ENCODE data around the gene MYO1B.

Gene MYO1B

GRCh38 chr2:191467113-191467512, 221.9 kb downstream of the MYO1B start:
- H3K4me3 Mint-ChIP-seq: no peak overlapping the region
- H3K4me1 Mint-ChIP-seq: no peaks in the 10 kb centered on the region
- no peak overlapping the region for H3K27ac Mint-ChIP-seq
- DNase-seq: no peak
- CTCF ChIA-PET: no interaction called here
- no peaks in the 10 kb centered on the region for H3K36me3 Mint-ChIP-seq
- H3K9me3 Mint-ChIP-seq: no peaks in the 10 kb centered on the region
- H3K27me3 Mint-ChIP-seq: no peaks in the 10 kb centered on the region

GRCh38 chr2:191470306-191470705, 225.1 kb downstream of the MYO1B start:
- CTCF ChIA-PET: no interaction called here
- DNase-seq: no peak
- H3K4me3 Mint-ChIP-seq: no peak overlapping the region
- no peaks in the 10 kb centered on the region for H3K27me3 Mint-ChIP-seq
- H3K36me3 Mint-ChIP-seq: no peaks in the 10 kb centered on the region
- no peak overlapping the region for H3K27ac Mint-ChIP-seq
- no peaks in the 10 kb centered on the region for H3K9me3 Mint-ChIP-seq
- H3K4me1 Mint-ChIP-seq: no peaks in the 10 kb centered on the region

- Mint-ChIP-seq H3K27ac (no peak overlapping the region), H3K36me3 (no peaks in the 10 kb centered on the region), H3K4me1 (no peaks in the 10 kb centered on the region), H3K27me3 (peaks cover 3% of the 10 kb centered on the region), H3K9me3 (no peaks in the 10 kb centered on the region), H3K4me3 (no peak overlapping the region)
- DNase-seq: no peak
- CTCF ChIA-PET: no interaction called here
Measured at GRCh38 chr2:191474464-191474863, 229.3 kb downstream of the MYO1B start.

All from activated naive CD4-positive, alpha-beta T cell treated with anti-CD3 and anti-CD28 coated beads, Interleukin-2, amount 10 ng/mL, durations not matched to agents 7 days and 5 days (primary cell).